ENCODE results near the gene SOX8. TPM values are rescaled to one million over a fixed set of nuclear protein-coding genes. Genes with fewer than 3 reads are reported as not detected.

SOX8 gene
- total and polyA plus RNA-seq, 2 donors (not counting 1 experiment from before 2014, with no cell fraction given) = 0.03 TPM; not detected in 1

DNA sequence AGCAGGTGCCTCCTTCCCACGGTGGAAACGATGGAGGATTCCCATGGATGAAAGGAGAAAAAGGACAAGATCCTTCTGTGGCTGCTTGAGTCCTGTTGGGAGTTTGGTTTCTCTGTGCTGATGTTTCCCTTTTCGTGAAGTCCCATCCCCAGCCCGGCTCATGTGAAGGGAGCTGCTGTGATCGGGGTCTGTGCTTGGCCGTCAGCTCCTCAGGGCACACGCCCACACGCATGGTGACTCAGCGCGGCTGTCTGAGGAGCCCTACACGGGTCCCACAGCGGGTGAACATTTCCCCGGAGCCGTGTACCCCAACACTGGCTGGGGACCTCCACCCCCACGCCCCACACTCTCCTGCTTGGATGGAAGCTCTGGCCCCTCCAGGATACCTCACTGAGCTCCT lies 46.5 kb downstream of the SOX8 start:
- Histone ChIP-seq H3K36me3 (ENCODE audit: control insufficient read depth, insufficient read depth, low read length) (no peaks in the 10 kb centered on the region), H2AFZ (ENCODE audit: low read length) (no peak overlapping the region)
- no peak for DNase-seq (ENCODE audit: low read depth in 2 of 2)

GRCh38 chr16:1028524-1029258 lies 47.1 kb downstream of the SOX8 start:
- no peaks in the 10 kb centered on the region for H3K4me1 ChIP-seq (ENCODE audit: control insufficient read depth, extremely low read depth, insufficient read depth, low read length)
- H3K4me3 ChIP-seq (replicated peaks in 1 of 4; ENCODE audit: control extremely low read depth in 1 of 4, insufficient read depth in 1 of 4, low read depth in 3 of 4, low read length in 4 of 4) = no peak overlapping the region
- H3K36me3 ChIP-seq (ENCODE audit: control insufficient read depth, insufficient read depth, low read length) = no peaks in the 10 kb centered on the region
- H3K27ac ChIP-seq (ENCODE audit: insufficient read depth, low read length) = no peak overlapping the region
- H4K20me1 ChIP-seq (ENCODE audit: control insufficient read depth, extremely low read depth, insufficient read depth, low read length) = no peaks in the 10 kb centered on the region
- H3K9me3 ChIP-seq (ENCODE audit: control insufficient read depth, insufficient read depth, low read depth, low read length) = no peaks in the 10 kb centered on the region
- H3K79me2 ChIP-seq (ENCODE audit: control insufficient read depth, insufficient read depth, low read length) = no peaks in the 10 kb centered on the region
- TF ChIP-seq CTCF (conservative IDR thresholded peaks at IDR 0.05 in 1 of 2, IDR thresholded peaks at IDR 0.05 in 1 of 2; ENCODE audit: low read depth in 1 of 2, low read length in 2 of 2) (no peak), EZH2 (IDR thresholded peaks at IDR 0.05; ENCODE audit: low read length, missing control alignments) (no peak)
- H3K27me3 ChIP-seq (ENCODE audit: control insufficient read depth, insufficient read depth, low read length) = no peaks in the 10 kb centered on the region
- H3K4me2 ChIP-seq (ENCODE audit: extremely low read depth, insufficient read depth, low read length) = no peak overlapping the region
- H2AFZ ChIP-seq (ENCODE audit: low read length) = no peak overlapping the region
- no peak overlapping the region for H3K9ac ChIP-seq (ENCODE audit: insufficient read depth, low read length)
- DNase-seq (ENCODE audit: low read depth in 2 of 2) = no peak

More for the DNA sequence above, 46.5 kb downstream of the SOX8 start:
- Histone ChIP-seq H3K4me1 (ENCODE audit: control insufficient read depth, extremely low read depth, insufficient read depth, low read length) (no peaks in the 10 kb centered on the region), H4K20me1 (ENCODE audit: control insufficient read depth, extremely low read depth, insufficient read depth, low read length) (no peaks in the 10 kb centered on the region), H3K27ac (ENCODE audit: insufficient read depth, low read length) (no peak overlapping the region), H3K9ac (ENCODE audit: insufficient read depth, low read length) (no peak overlapping the region), H3K79me2 (ENCODE audit: control insufficient read depth, insufficient read depth, low read length) (no peaks in the 10 kb centered on the region), H3K9me3 (ENCODE audit: control insufficient read depth, insufficient read depth, low read depth, low read length) (no peaks in the 10 kb centered on the region), H3K27me3 (ENCODE audit: control insufficient read depth, insufficient read depth, low read length) (no peaks in the 10 kb centered on the region), H3K4me2 (ENCODE audit: extremely low read depth, insufficient read depth, low read length) (no peak overlapping the region), H3K4me3 (replicated peaks in 1 of 4; ENCODE audit: control extremely low read depth in 1 of 4, insufficient read depth in 1 of 4, low read depth in 3 of 4, low read length in 4 of 4) (no peak overlapping the region)
- TF ChIP-seq CTCF (conservative IDR thresholded peaks at IDR 0.05 in 1 of 2, IDR thresholded peaks at IDR 0.05 in 1 of 2; ENCODE audit: low read depth in 1 of 2, low read length in 2 of 2) = no peak
- TF ChIP-seq EZH2 (IDR thresholded peaks at IDR 0.05; ENCODE audit: low read length, missing control alignments) = no peak

DNA sequence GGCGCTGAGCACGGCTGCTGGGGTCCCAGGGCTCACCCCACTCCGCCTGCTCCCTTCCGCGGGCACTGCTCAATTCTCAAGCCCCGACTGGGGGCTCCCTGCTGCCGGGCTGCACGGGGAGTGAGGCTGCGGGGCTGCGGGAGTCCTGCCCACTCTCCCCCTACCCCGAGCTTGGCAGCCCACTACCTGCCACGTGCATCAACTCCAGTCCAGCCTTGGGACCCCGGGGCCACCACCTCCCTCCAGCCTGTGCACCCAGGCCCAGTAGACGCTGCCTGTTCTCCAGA lies 47.6 kb downstream of the SOX8 start:
- TF ChIP-seq CTCF (conservative IDR thresholded peaks at IDR 0.05 in 1 of 2, IDR thresholded peaks at IDR 0.05 in 1 of 2; ENCODE audit: low read depth in 1 of 2, low read length in 2 of 2) (no peak), EZH2 (IDR thresholded peaks at IDR 0.05; ENCODE audit: low read length, missing control alignments) (no peak)
- DNase-seq (ENCODE audit: low read depth in 2 of 2) = no peak
- Histone ChIP-seq H3K9me3 (ENCODE audit: control insufficient read depth, insufficient read depth, low read depth, low read length) (no peaks in the 10 kb centered on the region), H3K79me2 (ENCODE audit: control insufficient read depth, insufficient read depth, low read length) (no peaks in the 10 kb centered on the region), H3K4me1 (ENCODE audit: control insufficient read depth, extremely low read depth, insufficient read depth, low read length) (no peaks in the 10 kb centered on the region), H3K4me3 (replicated peaks in 1 of 4; ENCODE audit: control extremely low read depth in 1 of 4, insufficient read depth in 1 of 4, low read depth in 3 of 4, low read length in 4 of 4) (no peak overlapping the region), H3K4me2 (ENCODE audit: extremely low read depth, insufficient read depth, low read length) (no peak overlapping the region), H3K36me3 (ENCODE audit: control insufficient read depth, insufficient read depth, low read length) (no peaks in the 10 kb centered on the region), H3K27ac (ENCODE audit: insufficient read depth, low read length) (no peak overlapping the region), H2AFZ (ENCODE audit: low read length) (no peak overlapping the region), H4K20me1 (ENCODE audit: control insufficient read depth, extremely low read depth, insufficient read depth, low read length) (no peaks in the 10 kb centered on the region), H3K9ac (ENCODE audit: insufficient read depth, low read length) (no peak overlapping the region), H3K27me3 (ENCODE audit: control insufficient read depth, insufficient read depth, low read length) (no peaks in the 10 kb centered on the region)

All from fibroblast of lung (primary cell).